H1 (cell line): Measurements from ENCODE around the gene DOCK8.

Experiments used
- CEBPB ChIP-seq: IDR thresholded peaks from 2 replicates; pipeline ENCODE4 v1.6.1; 2012; ENCODE audit warnings: low read depth, low read length
- CHD1 ChIP-seq: IDR thresholded peaks from 2 replicates; pipeline ENCODE4 v1.6.1; 2012; ENCODE audit warnings: low read depth, low read length, improper control_type of control experiment
- CHD2 ChIP-seq: IDR thresholded peaks from 2 replicates; pipeline ENCODE4 v1.6.1; 2012; ENCODE audit warnings: low read length, improper control_type of control experiment
- CTCF ChIP-seq, 3 experiments: IDR thresholded peaks; 1 replicate in 2 of 3; 2 replicates in 1 of 3; pipeline versions ENCODE4 v1.5.1 to v1.6.1; 2011; ENCODE audit warnings: low read length in 3 of 3, mild to moderate bottlenecking in 3 of 3, inconsistent platforms in 2 of 3, low read depth in 1 of 3, moderate library complexity in 1 of 3; ENCODE audit not compliant: insufficient read depth in 1 of 3; ENCODE audit errors: control extremely low read depth in 1 of 3
- JUN ChIP-seq: IDR thresholded peaks from 2 replicates; pipeline ENCODE4 v1.6.1; 2011; ENCODE audit warnings: low read depth, mild to moderate bottlenecking, improper control_type of control experiment, low read length
- MAFK ChIP-seq: IDR thresholded peaks from 2 replicates; pipeline ENCODE4 v1.6.1; 2012; ENCODE audit warnings: low read depth, mild to moderate bottlenecking, improper control_type of control experiment, low read length
- POLR2A ChIP-seq, 2 experiments: IDR thresholded peaks; 1 replicate in 1 of 2; 2 replicates in 1 of 2; pipeline ENCODE4 v1.6.1; 2011; ENCODE audit warnings: low read depth in 2 of 2, low read length in 2 of 2, mild to moderate bottlenecking in 2 of 2; ENCODE audit errors: control extremely low read depth in 1 of 2
- RAD21 ChIP-seq, 2 experiments: IDR thresholded peaks in 1 of 2; conservative IDR thresholded peaks in 1 of 2; 2 replicates each; pipeline ENCODE4 v1.6.1; 2011; ENCODE audit warnings: low read depth in 2 of 2, low read length in 2 of 2, improper control_type of control experiment in 1 of 2, inconsistent platforms in 1 of 2, mild to moderate bottlenecking in 1 of 2, moderate library complexity in 1 of 2
- RFX5 ChIP-seq: IDR thresholded peaks from 2 replicates; pipeline ENCODE4 v1.6.1; 2011; ENCODE audit warnings: low read depth, low read length, improper control_type of control experiment, borderline replicate concordance
- SIN3A ChIP-seq, 2 experiments: IDR thresholded peaks in 1 of 2; conservative IDR thresholded peaks in 1 of 2; 2 replicates each; pipeline ENCODE4 v1.6.1; 2011 to 2012; ENCODE audit warnings: low read length in 2 of 2, improper control_type of control experiment in 1 of 2, low read depth in 1 of 2, mild to moderate bottlenecking in 1 of 2
- SIX5 ChIP-seq: IDR thresholded peaks from 2 replicates; pipeline ENCODE4 v1.6.1; 2011; ENCODE audit warnings: mild to moderate bottlenecking, low read depth, low read length
- TAF1 ChIP-seq: IDR thresholded peaks from 2 replicates; pipeline ENCODE4 v1.6.1; 2011; ENCODE audit warnings: mild to moderate bottlenecking, low read depth, low read length
- YY1 ChIP-seq: IDR thresholded peaks from 2 replicates; pipeline ENCODE4 v1.6.1; 2011; ENCODE audit warnings: low read depth, mild to moderate bottlenecking, low read length
- TF ChIP-seq, protein P1 (sequence below): IDR thresholded peaks from 2 replicates; pipeline ENCODE4 v1.6.1; 2011; ENCODE audit warnings: low read length, improper control_type of control experiment

- TF ChIP-seq, protein P1, sequence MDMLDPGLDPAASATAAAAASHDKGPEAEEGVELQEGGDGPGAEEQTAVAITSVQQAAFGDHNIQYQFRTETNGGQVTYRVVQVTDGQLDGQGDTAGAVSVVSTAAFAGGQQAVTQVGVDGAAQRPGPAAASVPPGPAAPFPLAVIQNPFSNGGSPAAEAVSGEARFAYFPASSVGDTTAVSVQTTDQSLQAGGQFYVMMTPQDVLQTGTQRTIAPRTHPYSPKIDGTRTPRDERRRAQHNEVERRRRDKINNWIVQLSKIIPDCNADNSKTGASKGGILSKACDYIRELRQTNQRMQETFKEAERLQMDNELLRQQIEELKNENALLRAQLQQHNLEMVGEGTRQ: no peak
- TF ChIP-seq TAF1 (no peak), CTCF (IDR thresholded peaks at IDR 0.05; ENCODE audit: control extremely low read depth in 1 of 3, insufficient read depth in 1 of 3, low read depth in 1 of 3, low read length in 3 of 3) (no peak), CHD2 (no peak), RAD21 (IDR thresholded peaks at IDR 0.05 in 1 of 2, conservative IDR thresholded peaks at IDR 0.05 in 1 of 2; ENCODE audit: low read depth in 2 of 2, low read length in 2 of 2) (no peak), SIN3A (conservative IDR thresholded peaks at IDR 0.05 in 1 of 2, IDR thresholded peaks at IDR 0.05 in 1 of 2; ENCODE audit: low read depth in 1 of 2, low read length in 2 of 2) (no peak), JUN (no peak), RFX5 (no peak), POLR2A (IDR thresholded peaks at IDR 0.05; ENCODE audit: control extremely low read depth in 1 of 2, low read depth in 2 of 2, low read length in 2 of 2) (no peak), SIX5 (no peak), CHD1 (no peak), CEBPB (no peak), YY1 (no peak), MAFK (no peak)
Observed at GRCh38 chr9:494764-495163, 280.1 kb downstream of the DOCK8 start.
